Panc1 (cell line): ENCODE data around the gene TMEM109. TPM values are rescaled to one million over a fixed set of nuclear protein-coding genes. Genes with fewer than 3 reads are reported as not detected.

Source experiments
- ATAC-seq: fragments of 200-7000 bp; cut with Tn5 transposase; 2 replicates; pipeline ENCODE4 v1.9.1; 2020; ENCODE audit warnings: mild to moderate bottlenecking, moderate library complexity
- BruUV-seq: library from RNA; stranded (reverse); fragments of 400-500 nt; replicated peaks from 2 replicates; lab custom pipeline; 2021; lab: Mats Ljungman, UMichigan
- CTCF ChIA-PET: fragments of 300-600 bp; sonication (Branson Sonifier 250); formaldehyde crosslinking; loops from one replicate; lab custom pipeline; 2022; ENCODE audit warnings: antibody characterized with exemption; lab: Charles Lee
- POLR2A ChIA-PET: fragments of 300-600 bp; sonication (Branson Sonifier 250); formaldehyde crosslinking; loops from one replicate; lab custom pipeline; 2022; ENCODE audit warnings: antibody characterized with exemption; lab: Charles Lee
- DNase-seq: peaks from one replicate; pipeline ENCODE4 v3.0.0-alpha.2; 2010; ENCODE audit warnings: low read depth, low spot score
- H3K27ac ChIP-seq: 2 replicates; pipeline ENCODE4 v1.5.1; 2011; ENCODE audit warnings: mild to moderate bottlenecking, low read length, inconsistent platforms
- H3K27me3 ChIP-seq: fragments of 200-500 bp; sonication (Bioruptor generic); 2 replicates; pipeline ENCODE4 v1.6.0; 2014; ENCODE audit warnings: low read length, inconsistent platforms; ENCODE audit not compliant: control insufficient read depth, insufficient read depth
- H3K36me3 ChIP-seq: fragments of 200-500 bp; sonication (Bioruptor generic); 2 replicates; pipeline ENCODE4 v1.5.1; 2014; ENCODE audit warnings: inconsistent platforms, mild to moderate bottlenecking, low read length, moderate library complexity; ENCODE audit not compliant: control insufficient read depth, insufficient read depth
- H3K4me1 ChIP-seq: 2 replicates; pipeline ENCODE4 v1.5.1; 2011; ENCODE audit warnings: inconsistent platforms, mild to moderate bottlenecking, low read length, moderate library complexity; ENCODE audit not compliant: control insufficient read depth, insufficient read depth
- H3K4me3 ChIP-seq, 2 experiments: 2 replicates each; pipeline ENCODE4 v1.5.1; 2011 to 2012; ENCODE audit warnings: low read depth in 2 of 2, low read length in 2 of 2, mild to moderate bottlenecking in 2 of 2, inconsistent platforms in 1 of 2, moderate library complexity in 1 of 2
- H3K9me3 ChIP-seq: fragments of 200-500 bp; sonication (Bioruptor generic); 2 replicates; pipeline ENCODE4 v1.5.1; 2014; ENCODE audit warnings: low read depth, mild to moderate bottlenecking, inconsistent platforms, low read length, moderate library complexity; ENCODE audit not compliant: control insufficient read depth, insufficient read depth
- CTCF ChIP-seq: fragments of 450-650 bp; IDR thresholded peaks from 2 replicates; pipeline ENCODE4 v1.5.1; 2017; ENCODE audit warnings: mild to moderate bottlenecking
- POLR2AphosphoS5 ChIP-seq: IDR thresholded peaks from 2 replicates; pipeline ENCODE4 v1.6.1; 2012; ENCODE audit warnings: mild to moderate bottlenecking, low read depth, low read length, moderate library complexity
- SIN3A ChIP-seq: IDR thresholded peaks from 2 replicates; pipeline ENCODE4 v1.6.1; 2012; ENCODE audit warnings: low read depth, mild to moderate bottlenecking, low read length, moderate library complexity, borderline replicate concordance; ENCODE audit not compliant: insufficient read depth
- TCF7L2 ChIP-seq: IDR thresholded peaks from 2 replicates; pipeline ENCODE4 v1.6.1; 2011; ENCODE audit warnings: mild to moderate bottlenecking, low read depth, low read length, inconsistent platforms
- in situ Hi-C: cut with HindIII; loops from 2 replicates; pipeline ENCODE4 v1.10.0; 2016; ENCODE audit warnings: low sequenced_read_pairs, low pct_unique_long_range_greater_than_20kb
- intact Hi-C: fragments of 100-400 bp; cut with micrococcal nuclease; formaldehyde crosslinking; loops from one replicate; pipeline ENCODE4 v1.10.0; 2022; ENCODE audit not compliant: unreplicated experiment
- total RNA-seq: library from RNA; stranded (reverse); gene quantifications from one replicate; pipeline ENCODE4 v1.2.1, GENCODE V29; 2021; ENCODE audit not compliant: unreplicated experiment
- TF ChIP-seq, protein P1 (sequence below), 2 experiments: IDR thresholded peaks; 2 replicates each; pipeline ENCODE4 v1.6.1; 2011 to 2012; ENCODE audit warnings: low read depth in 2 of 2, control low read depth in 1 of 2, low read length in 1 of 2, mild to moderate bottlenecking in 1 of 2, moderate library complexity in 1 of 2; ENCODE audit not compliant: insufficient read depth in 1 of 2

Gene TMEM109
- total RNA-seq, 1 experiment from 2014 or later: 91.8 TPM

- Histone ChIP-seq H3K9me3 (no peaks in the 10 kb centered on the region), H3K4me3 (no peak overlapping the region), H3K36me3 (peaks cover 11% of the 10 kb centered on the region), H3K27ac (no peak overlapping the region), H3K27me3 (no peaks in the 10 kb centered on the region), H3K4me1 (no peaks in the 10 kb centered on the region)
- intact Hi-C loops (no loop called here), in situ Hi-C loops (no loop called here)
- ChIA-PET POLR2A (no interaction called here), CTCF (interaction anchor here (0.6 to 0.7 kb wide), 2 partner anchors 9 to 58 kb away, joined by 3 to 4 read pairs; no protein-coding TSS in a partner anchor)
- no peak for TF ChIP-seq SIN3A
- TF ChIP-seq, protein P1, sequence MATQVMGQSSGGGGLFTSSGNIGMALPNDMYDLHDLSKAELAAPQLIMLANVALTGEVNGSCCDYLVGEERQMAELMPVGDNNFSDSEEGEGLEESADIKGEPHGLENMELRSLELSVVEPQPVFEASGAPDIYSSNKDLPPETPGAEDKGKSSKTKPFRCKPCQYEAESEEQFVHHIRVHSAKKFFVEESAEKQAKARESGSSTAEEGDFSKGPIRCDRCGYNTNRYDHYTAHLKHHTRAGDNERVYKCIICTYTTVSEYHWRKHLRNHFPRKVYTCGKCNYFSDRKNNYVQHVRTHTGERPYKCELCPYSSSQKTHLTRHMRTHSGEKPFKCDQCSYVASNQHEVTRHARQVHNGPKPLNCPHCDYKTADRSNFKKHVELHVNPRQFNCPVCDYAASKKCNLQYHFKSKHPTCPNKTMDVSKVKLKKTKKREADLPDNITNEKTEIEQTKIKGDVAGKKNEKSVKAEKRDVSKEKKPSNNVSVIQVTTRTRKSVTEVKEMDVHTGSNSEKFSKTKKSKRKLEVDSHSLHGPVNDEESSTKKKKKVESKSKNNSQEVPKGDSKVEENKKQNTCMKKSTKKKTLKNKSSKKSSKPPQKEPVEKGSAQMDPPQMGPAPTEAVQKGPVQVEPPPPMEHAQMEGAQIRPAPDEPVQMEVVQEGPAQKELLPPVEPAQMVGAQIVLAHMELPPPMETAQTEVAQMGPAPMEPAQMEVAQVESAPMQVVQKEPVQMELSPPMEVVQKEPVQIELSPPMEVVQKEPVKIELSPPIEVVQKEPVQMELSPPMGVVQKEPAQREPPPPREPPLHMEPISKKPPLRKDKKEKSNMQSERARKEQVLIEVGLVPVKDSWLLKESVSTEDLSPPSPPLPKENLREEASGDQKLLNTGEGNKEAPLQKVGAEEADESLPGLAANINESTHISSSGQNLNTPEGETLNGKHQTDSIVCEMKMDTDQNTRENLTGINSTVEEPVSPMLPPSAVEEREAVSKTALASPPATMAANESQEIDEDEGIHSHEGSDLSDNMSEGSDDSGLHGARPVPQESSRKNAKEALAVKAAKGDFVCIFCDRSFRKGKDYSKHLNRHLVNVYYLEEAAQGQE (IDR thresholded peaks at IDR 0.05; ENCODE audit: insufficient read depth in 1 of 2, low read depth in 2 of 2, low read length in 1 of 2): no peak
- TF ChIP-seq CTCF: no peak
- TF ChIP-seq POLR2AphosphoS5: no peak
- no peak for TF ChIP-seq TCF7L2
- ATAC-seq: no peak
- no TSS peak for BruUV-seq
- no peak for DNase-seq
Measured at GRCh38 chr11:60890696-60891095, 23.3 kb upstream of the TMEM109 start.

DNA sequence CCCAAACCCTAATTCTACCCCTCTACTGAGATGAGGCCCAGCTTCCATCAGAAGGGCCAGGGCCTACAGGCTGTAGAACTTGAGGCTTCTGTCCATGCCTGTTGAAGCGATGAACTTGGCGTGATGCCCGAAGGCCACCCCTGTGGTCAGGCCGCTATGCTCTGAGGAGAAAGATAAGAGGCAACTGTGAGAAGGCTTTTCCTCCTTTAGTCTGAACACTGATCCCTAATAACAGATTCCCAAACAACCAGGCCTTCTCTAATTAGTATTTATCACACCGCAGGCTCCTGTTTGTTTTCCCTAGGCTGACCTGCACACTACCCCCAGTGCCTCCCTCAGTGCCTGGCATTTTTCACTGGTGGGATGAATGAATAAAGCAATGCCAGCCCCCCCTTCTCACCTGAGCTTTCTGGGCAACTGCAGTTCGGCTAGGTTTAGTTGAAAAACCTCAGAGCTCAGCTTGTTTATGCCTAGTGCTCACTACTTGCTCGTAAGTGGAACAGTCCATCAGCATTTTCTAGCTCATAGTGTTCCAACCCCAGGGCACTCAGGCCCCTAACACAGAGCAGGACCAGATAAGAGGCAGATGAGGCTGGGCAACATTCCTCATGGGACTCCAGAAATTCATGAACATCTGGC is 22.7 kb upstream of the TMEM109 start:
- in situ Hi-C loops: no loop called here
- BruUV-seq: no TSS peak
- Histone ChIP-seq H3K4me1 (no peaks in the 10 kb centered on the region), H3K4me3 (no peak overlapping the region), H3K27ac (no peak overlapping the region), H3K9me3 (no peaks in the 10 kb centered on the region), H3K27me3 (no peaks in the 10 kb centered on the region), H3K36me3 (peaks cover 16% of the 10 kb centered on the region)
- intact Hi-C loops: no loop called here
- ChIA-PET CTCF (interaction anchor here (0.6 kb wide), 1 partner anchor 59 kb away, joined by 4 read pairs; no protein-coding TSS in a partner anchor), POLR2A (no interaction called here)
- no peak for TF ChIP-seq POLR2AphosphoS5
- TF ChIP-seq TCF7L2: no peak
- TF ChIP-seq, protein P1 (IDR thresholded peaks at IDR 0.05; ENCODE audit: insufficient read depth in 1 of 2, low read depth in 2 of 2, low read length in 1 of 2): no peak
- no peak for TF ChIP-seq CTCF
- TF ChIP-seq SIN3A: no peak
- ATAC-seq (no peak), DNase-seq (no peak)
